Parathyroid adenoma (tissue), 2 donors: ENCODE measurements around the gene TTC16.

ENCODE experiments used
- H2AFZ ChIP-seq: fragments of 300-600 bp; sonication (generic); one replicate; pipeline ENCODE4 v1.7.0; 2017; ENCODE audit warnings: antibody characterized with exemption, mild to moderate bottlenecking
- H3K27ac ChIP-seq: fragments of 300-600 bp; sonication (generic); one replicate; pipeline ENCODE4 v1.7.0; 2017
- H3K27me3 ChIP-seq: fragments of 300-600 bp; sonication (generic); one replicate; pipeline ENCODE4 v1.7.0; 2017; ENCODE audit warnings: low read length; ENCODE audit not compliant: control insufficient read depth, insufficient read depth
- H3K36me3 ChIP-seq: fragments of 300-600 bp; sonication (generic); one replicate; pipeline ENCODE4 v1.7.0; 2017; ENCODE audit warnings: low read length; ENCODE audit not compliant: control insufficient read depth, insufficient read depth
- H3K4me1 ChIP-seq: fragments of 300-600 bp; sonication (generic); one replicate; pipeline ENCODE4 v1.7.0; 2017; ENCODE audit warnings: control low read depth
- H3K4me2 ChIP-seq: fragments of 300-600 bp; sonication (generic); one replicate; pipeline ENCODE4 v1.7.0; 2017; ENCODE audit warnings: low read length
- H3K4me3 ChIP-seq: fragments of 300-600 bp; sonication (generic); one replicate; pipeline ENCODE4 v1.7.0; 2017; ENCODE audit warnings: low read depth, low read length
- H3K79me2 ChIP-seq: fragments of 300-600 bp; sonication (generic); one replicate; pipeline ENCODE4 v1.7.0; 2017; ENCODE audit warnings: control low read depth
- H3K9ac ChIP-seq: fragments of 300-600 bp; sonication (generic); one replicate; pipeline ENCODE4 v1.7.0; 2017; ENCODE audit warnings: mild to moderate bottlenecking
- H3K9me3 ChIP-seq: fragments of 300-600 bp; sonication (generic); one replicate; pipeline ENCODE4 v1.7.0; 2017; ENCODE audit warnings: low read length; ENCODE audit not compliant: control insufficient read depth
- TF ChIP-seq, protein P1 (sequence below): fragments of 300-600 bp; sonication (generic); IDR thresholded peaks from one replicate; pipeline ENCODE4 v1.7.0; 2017; ENCODE audit warnings: antibody characterized with exemption, mild to moderate bottlenecking
- donor health status: primary hyperparathyroidism.

Gene TTC16

DNA sequence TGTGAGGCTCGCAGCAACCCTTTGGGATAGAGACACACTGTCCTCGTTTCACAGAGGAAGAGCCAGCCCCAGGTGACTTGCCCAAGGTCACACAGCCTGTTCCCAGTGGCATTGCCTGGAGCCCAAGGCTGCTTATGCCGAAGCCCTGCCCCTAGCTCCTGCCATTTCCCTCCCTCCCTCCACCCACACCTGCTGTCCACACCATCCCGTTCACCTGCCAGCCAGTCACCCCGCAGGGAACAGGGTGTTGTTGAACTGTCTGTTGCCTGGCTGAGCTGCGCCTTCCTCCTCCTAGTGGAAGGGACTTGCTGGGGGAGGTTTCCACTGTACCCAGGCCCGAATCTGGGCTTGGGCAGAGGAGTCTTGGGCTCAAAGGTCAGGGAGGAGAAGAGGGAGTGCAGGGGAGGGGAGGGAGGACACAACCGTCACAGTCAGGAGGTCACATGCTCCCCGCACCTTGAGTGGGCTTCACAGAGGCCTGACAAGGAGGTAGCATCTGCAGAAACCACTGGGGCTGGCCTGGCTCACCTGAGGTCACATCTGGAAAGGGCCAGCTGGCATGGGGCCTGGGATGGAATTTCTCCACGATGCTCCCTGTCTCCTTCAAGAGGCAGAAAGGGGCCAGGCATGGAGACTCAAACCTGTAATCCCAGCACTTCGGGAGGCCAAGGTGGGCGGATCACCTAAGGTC lies 6.3 kb downstream of the TTC16 start:
- Histone ChIP-seq H2AFZ (no peak overlapping the region), H3K4me3 (no peak overlapping the region), H3K4me1 (no peaks in the 10 kb centered on the region), H3K36me3 (no peaks in the 10 kb centered on the region), H3K79me2 (no peaks in the 10 kb centered on the region), H3K27ac (no peak overlapping the region), H3K9me3 (no peaks in the 10 kb centered on the region), H3K9ac (no peak overlapping the region), H3K27me3 (no peaks in the 10 kb centered on the region), H3K4me2 (no peak overlapping the region)
- TF ChIP-seq, protein P1, sequence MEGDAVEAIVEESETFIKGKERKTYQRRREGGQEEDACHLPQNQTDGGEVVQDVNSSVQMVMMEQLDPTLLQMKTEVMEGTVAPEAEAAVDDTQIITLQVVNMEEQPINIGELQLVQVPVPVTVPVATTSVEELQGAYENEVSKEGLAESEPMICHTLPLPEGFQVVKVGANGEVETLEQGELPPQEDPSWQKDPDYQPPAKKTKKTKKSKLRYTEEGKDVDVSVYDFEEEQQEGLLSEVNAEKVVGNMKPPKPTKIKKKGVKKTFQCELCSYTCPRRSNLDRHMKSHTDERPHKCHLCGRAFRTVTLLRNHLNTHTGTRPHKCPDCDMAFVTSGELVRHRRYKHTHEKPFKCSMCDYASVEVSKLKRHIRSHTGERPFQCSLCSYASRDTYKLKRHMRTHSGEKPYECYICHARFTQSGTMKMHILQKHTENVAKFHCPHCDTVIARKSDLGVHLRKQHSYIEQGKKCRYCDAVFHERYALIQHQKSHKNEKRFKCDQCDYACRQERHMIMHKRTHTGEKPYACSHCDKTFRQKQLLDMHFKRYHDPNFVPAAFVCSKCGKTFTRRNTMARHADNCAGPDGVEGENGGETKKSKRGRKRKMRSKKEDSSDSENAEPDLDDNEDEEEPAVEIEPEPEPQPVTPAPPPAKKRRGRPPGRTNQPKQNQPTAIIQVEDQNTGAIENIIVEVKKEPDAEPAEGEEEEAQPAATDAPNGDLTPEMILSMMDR: no peak

DNA sequence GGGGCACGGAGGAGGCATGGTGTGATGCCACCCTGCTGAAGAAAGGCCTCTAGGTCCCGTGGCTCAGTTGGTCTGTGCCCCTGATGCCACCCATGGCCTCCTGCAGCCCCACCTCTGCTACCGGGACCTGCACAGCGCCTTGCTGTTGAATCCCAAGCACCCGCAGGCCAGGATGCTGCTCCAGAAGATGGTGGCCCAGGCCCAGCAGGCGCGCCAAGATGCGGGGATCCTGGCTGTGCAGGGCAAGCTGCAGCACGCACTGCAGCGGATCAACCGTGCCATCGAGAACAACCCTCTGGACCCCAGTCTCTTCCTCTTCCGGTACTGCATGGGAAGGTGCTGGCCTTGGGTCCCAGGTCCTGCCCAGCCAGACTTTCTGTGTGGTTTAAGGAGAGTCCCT lies 7.1 kb downstream of the TTC16 start:
- Histone ChIP-seq H3K79me2 (no peaks in the 10 kb centered on the region), H3K4me2 (no peak overlapping the region), H3K36me3 (no peaks in the 10 kb centered on the region), H3K27ac (no peak overlapping the region), H3K4me3 (no peak overlapping the region), H3K9ac (no peak overlapping the region), H3K27me3 (no peaks in the 10 kb centered on the region), H2AFZ (no peak overlapping the region), H3K9me3 (no peaks in the 10 kb centered on the region), H3K4me1 (no peaks in the 10 kb centered on the region)
- TF ChIP-seq, protein P1: no peak

DNA sequence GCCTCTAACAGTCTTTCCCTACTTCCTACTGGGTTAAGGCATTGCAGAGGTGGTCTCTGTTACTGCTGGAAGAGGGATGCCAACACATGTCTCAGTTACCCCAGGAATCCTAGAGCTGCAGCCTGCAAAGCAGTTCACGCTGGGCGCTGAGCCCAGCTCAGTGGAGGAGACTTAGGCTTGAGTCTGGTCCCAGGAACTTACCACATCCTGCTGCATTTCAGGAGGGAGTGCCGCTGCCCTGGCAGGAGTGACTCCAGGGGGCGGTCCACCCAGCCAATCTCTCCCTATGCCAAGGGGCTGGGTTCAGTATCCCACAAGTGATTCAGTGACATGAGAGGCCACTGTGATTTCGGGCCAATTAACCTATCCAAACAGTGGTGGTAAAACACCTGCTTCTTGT lies 7.6 kb downstream of the TTC16 start:
- no peaks in the 10 kb centered on the region for H3K9me3 ChIP-seq
- H3K4me1 ChIP-seq: no peaks in the 10 kb centered on the region
- no peak overlapping the region for H3K4me2 ChIP-seq
- no peak overlapping the region for H3K27ac ChIP-seq
- TF ChIP-seq, protein P1: no peak
- H3K79me2 ChIP-seq: no peaks in the 10 kb centered on the region
- no peaks in the 10 kb centered on the region for H3K27me3 ChIP-seq
- H3K36me3 ChIP-seq: no peaks in the 10 kb centered on the region
- H2AFZ ChIP-seq: no peak overlapping the region
- H3K9ac ChIP-seq: no peak overlapping the region
- no peak overlapping the region for H3K4me3 ChIP-seq

DNA sequence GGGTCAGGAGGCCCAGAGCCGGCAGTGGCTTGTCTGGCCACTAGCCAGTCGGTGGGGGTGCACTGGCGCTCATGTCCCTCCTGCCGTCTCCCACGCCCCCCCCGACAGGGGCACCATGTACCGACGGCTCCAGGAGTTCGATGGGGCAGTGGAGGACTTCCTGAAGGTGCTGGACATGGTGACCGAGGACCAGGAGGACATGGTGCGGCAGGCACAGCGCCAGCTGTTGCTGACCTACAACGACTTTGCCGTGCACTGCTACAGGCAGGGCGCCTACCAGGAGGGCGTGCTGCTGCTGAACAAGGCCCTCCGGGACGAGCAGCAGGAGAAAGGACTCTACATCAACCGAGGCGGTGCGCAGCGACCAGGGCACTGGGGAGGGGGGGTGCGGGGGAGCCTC lies 8.1 kb downstream of the TTC16 start:
- Histone ChIP-seq H3K4me3 (no peak overlapping the region), H2AFZ (no peak overlapping the region), H3K79me2 (no peaks in the 10 kb centered on the region), H3K9me3 (no peaks in the 10 kb centered on the region), H3K4me1 (no peaks in the 10 kb centered on the region), H3K9ac (no peak overlapping the region), H3K27ac (no peak overlapping the region), H3K27me3 (no peaks in the 10 kb centered on the region), H3K36me3 (no peaks in the 10 kb centered on the region), H3K4me2 (no peak overlapping the region)
- TF ChIP-seq, protein P1: no peak

DNA sequence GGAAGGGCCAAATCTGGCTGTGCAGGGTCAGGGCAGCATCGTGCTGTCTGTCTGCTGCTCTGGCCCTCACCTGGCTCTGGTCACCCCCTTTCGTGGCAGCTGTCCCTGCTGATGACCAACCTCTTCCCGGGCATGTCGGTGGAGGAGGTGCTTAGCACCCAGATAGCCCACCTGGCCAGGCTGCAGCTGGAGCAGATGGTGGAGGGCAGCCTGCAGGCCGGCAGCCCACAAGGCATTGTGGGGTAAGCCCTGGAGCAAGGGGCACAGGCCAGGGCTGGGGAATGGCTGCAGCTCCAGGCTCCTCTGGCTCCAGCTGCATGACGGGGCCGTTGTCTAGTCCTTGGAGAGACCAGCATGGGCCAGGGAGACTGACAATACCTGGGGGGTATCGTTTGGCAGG lies 11.0 kb downstream of the TTC16 start:
- Histone ChIP-seq H3K9ac (no peak overlapping the region), H3K4me1 (no peaks in the 10 kb centered on the region), H3K27me3 (no peaks in the 10 kb centered on the region), H3K27ac (no peak overlapping the region), H3K4me3 (no peak overlapping the region), H3K79me2 (no peaks in the 10 kb centered on the region), H2AFZ (no peak overlapping the region), H3K9me3 (no peaks in the 10 kb centered on the region), H3K36me3 (no peaks in the 10 kb centered on the region), H3K4me2 (no peak overlapping the region)
- TF ChIP-seq, protein P1: no peak
